Immature natural killer cell (primary cell): Measurements from ENCODE around the gene MYOD1. TPM values are rescaled to one million over a fixed set of nuclear protein-coding genes. Genes with fewer than 3 reads are reported as not detected.

Experiments
- DNase-seq, 3 donors: peaks; one replicate each; pipeline ENCODE4 v3.0.0; 2022; ENCODE audit warnings: mixed read lengths in 1 of 3
- H3K27ac Mint-ChIP-seq, 6 donors: one replicate each; pipeline ENCODE4 v1.8.0; 2020; ENCODE audit warnings: mixed read lengths in 6 of 6, mild to moderate bottlenecking in 5 of 6, inconsistent platforms in 4 of 6, moderate library complexity in 3 of 6
- H3K27me3 Mint-ChIP-seq, 3 donors: one replicate each; pipeline ENCODE4 v1.8.0; 2020 to 2021; ENCODE audit warnings: low read depth in 3 of 3, mild to moderate bottlenecking in 3 of 3, mixed read lengths in 3 of 3, moderate library complexity in 3 of 3, inconsistent platforms in 1 of 3
- H3K36me3 Mint-ChIP-seq, 3 donors: one replicate each; pipeline ENCODE4 v1.8.0; 2020; ENCODE audit warnings: mixed read lengths in 3 of 3, inconsistent platforms in 2 of 3, mild to moderate bottlenecking in 2 of 3
- H3K4me1 Mint-ChIP-seq, 2 donors: one replicate each; pipeline ENCODE4 v1.8.0; 2020; ENCODE audit warnings: inconsistent platforms in 2 of 2, mild to moderate bottlenecking in 2 of 2, mixed read lengths in 2 of 2, moderate library complexity in 1 of 2
- H3K4me3 Mint-ChIP-seq, 5 donors: one replicate each; pipeline ENCODE4 v1.8.0; 2020; ENCODE audit warnings: mild to moderate bottlenecking in 5 of 5, mixed read lengths in 5 of 5, inconsistent platforms in 3 of 5, moderate library complexity in 3 of 5
- H3K9me3 Mint-ChIP-seq, 6 donors: one replicate each; pipeline ENCODE4 v1.8.0; 2020; ENCODE audit warnings: mild to moderate bottlenecking in 6 of 6, mixed read lengths in 6 of 6, inconsistent platforms in 4 of 6, moderate library complexity in 3 of 6
- polyA plus RNA-seq, 3 donors: library from polyadenylated mRNA; unstranded; fragments of 300-500 nt; fragmentation: Illumina TruSeq; gene quantifications; one replicate each; pipeline ENCODE4 v1.2.3, GENCODE V29; 2021

MYOD1 gene
- polyA plus RNA-seq, 3 donors from 2014 or later, result not detected

DNA sequence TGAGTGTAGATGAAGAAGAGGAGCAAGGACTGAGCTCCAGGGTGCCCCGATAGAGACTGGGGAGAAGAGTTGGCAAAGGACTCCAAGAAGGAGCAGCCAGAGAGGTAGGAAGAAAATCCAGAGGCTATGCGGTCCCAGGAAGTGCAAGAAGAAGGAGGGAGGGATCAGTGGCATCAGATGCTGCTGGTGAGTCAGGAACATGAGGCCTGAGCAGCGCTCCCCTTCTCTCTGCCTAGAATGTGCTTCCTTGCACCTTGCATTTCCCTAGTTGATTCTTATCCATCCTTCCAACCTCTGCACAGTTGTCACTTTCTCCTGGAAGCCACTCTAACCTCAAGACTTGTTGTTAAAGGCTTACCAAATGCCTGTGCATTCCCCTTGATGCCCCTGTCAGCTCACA is 36.5 kb downstream of the MYOD1 start:
- no peaks in the 10 kb centered on the region for H3K9me3 Mint-ChIP-seq
- no peak for DNase-seq
- H3K27me3 Mint-ChIP-seq, result peaks cover 3 to 5% (median 4%) of the 10 kb centered on the region in 3 donors
- no peak overlapping the region for H3K27ac Mint-ChIP-seq
- no peak overlapping the region for H3K4me3 Mint-ChIP-seq
- no peaks in the 10 kb centered on the region for H3K4me1 Mint-ChIP-seq
- H3K36me3 Mint-ChIP-seq, result no peaks in the 10 kb centered on the region

GRCh38 chr11:17760102-17761029 is 41.0 kb downstream of the MYOD1 start:
- Mint-ChIP-seq H3K9me3 (no peaks in the 10 kb centered on the region), H3K4me3 (no peak overlapping the region), H3K4me1 (no peaks in the 10 kb centered on the region), H3K27me3 (peaks cover 0 to 3% (median under 1%) of the 10 kb centered on the region in 3 donors), H3K36me3 (no peaks in the 10 kb centered on the region), H3K27ac (no peak overlapping the region)
- DNase-seq, result peak in 1 of 3 donors; percentile 9

- no peak overlapping the region for H3K27ac Mint-ChIP-seq
- H3K27me3 Mint-ChIP-seq, result no peaks in the 10 kb centered on the region
- H3K4me3 Mint-ChIP-seq, result no peak overlapping the region
- no peaks in the 10 kb centered on the region for H3K9me3 Mint-ChIP-seq
- H3K4me1 Mint-ChIP-seq, result no peaks in the 10 kb centered on the region
- no peak for DNase-seq
- H3K36me3 Mint-ChIP-seq, result no peaks in the 10 kb centered on the region
Measured at GRCh38 chr11:17762309-17762974, 43.1 kb downstream of the MYOD1 start.

DNA sequence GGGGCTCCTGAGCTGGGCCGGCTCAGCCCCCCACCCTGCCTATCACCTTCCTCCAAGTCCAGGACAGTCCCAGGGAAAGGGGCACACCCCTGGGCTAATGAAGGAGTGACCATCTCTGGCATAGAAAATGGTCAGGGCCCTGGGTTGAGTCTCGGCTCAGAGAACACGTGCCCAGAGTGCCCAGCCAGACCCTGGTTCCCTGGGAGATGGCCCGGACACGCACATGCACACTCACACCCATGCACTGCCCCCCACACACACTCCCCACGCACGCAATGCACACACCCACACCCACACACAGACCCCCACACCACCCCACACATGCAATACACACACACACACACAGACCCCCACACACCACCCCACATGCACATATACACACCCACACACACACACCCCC is 43.9 kb downstream of the MYOD1 start:
- H3K27me3 Mint-ChIP-seq, result no peaks in the 10 kb centered on the region
- no peaks in the 10 kb centered on the region for H3K9me3 Mint-ChIP-seq
- H3K27ac Mint-ChIP-seq, result no peak overlapping the region
- DNase-seq, result no peak
- no peaks in the 10 kb centered on the region for H3K4me1 Mint-ChIP-seq
- no peak overlapping the region for H3K4me3 Mint-ChIP-seq
- no peaks in the 10 kb centered on the region for H3K36me3 Mint-ChIP-seq

DNA sequence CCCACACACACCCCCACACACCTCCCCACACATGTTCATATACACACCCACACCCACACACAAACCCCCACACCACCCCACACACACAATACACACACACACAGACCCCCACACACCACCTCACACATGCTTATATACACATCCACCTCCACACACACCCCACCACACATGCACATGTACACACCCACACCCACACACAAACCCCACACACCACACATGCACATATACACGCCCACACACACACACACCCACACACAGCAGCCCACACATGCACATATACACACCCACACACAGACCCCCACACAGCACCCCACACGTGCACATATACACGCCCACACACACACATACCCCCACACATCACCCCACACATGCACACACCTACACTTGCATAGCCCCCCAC is 44.3 kb downstream of the MYOD1 start:
- H3K36me3 Mint-ChIP-seq, result no peaks in the 10 kb centered on the region
- no peaks in the 10 kb centered on the region for H3K4me1 Mint-ChIP-seq
- no peak overlapping the region for H3K4me3 Mint-ChIP-seq
- H3K27ac Mint-ChIP-seq, result no peak overlapping the region
- H3K27me3 Mint-ChIP-seq, result no peaks in the 10 kb centered on the region
- no peaks in the 10 kb centered on the region for H3K9me3 Mint-ChIP-seq
- DNase-seq, result no peak

DNA sequence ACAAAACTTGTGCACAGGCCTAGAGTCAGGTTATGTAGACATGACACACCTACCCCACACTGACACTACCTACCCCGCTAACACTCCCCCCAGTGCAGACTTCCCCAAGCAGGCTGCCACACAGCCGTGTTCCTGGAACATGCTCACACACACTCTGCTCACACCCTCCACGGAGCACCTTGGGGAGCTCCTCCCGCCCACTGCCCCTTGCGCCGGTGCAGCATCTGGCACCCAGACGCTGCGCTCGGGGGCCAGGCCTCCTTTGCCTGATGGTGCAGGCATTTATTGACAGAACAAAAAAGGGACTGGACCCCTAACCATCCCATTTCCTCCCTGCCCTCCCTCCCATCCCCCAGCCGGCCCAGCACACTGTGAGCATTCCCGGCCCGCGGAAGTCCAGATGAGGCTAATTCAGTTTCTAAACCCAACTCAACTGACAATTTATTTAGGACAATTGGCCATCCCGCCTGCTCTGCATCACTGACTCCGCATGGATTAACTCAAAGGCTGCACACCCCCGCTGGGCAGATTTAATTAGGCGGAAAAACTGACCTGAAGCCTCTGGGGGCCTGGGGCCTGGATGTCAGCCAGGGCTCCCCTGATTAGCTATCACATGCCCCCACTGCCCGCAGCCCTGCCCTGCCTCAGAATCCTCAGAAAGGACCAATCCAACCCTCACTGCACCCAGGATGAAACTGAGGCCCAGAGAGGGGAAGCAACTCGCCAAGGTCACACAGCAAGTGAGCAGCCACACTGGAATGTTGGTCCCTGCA is 45.3 kb downstream of the MYOD1 start:
- H3K9me3 Mint-ChIP-seq, result no peaks in the 10 kb centered on the region
- H3K27ac Mint-ChIP-seq, result no peak overlapping the region
- H3K4me3 Mint-ChIP-seq, result no peak overlapping the region
- no peaks in the 10 kb centered on the region for H3K27me3 Mint-ChIP-seq
- DNase-seq, result no peak
- no peaks in the 10 kb centered on the region for H3K36me3 Mint-ChIP-seq
- H3K4me1 Mint-ChIP-seq, result no peaks in the 10 kb centered on the region

GRCh38 chr11:17765356-17766072 is 46.1 kb downstream of the MYOD1 start:
- Mint-ChIP-seq H3K36me3 (no peaks in the 10 kb centered on the region), H3K9me3 (no peaks in the 10 kb centered on the region), H3K4me1 (no peaks in the 10 kb centered on the region), H3K27ac (no peak overlapping the region), H3K4me3 (no peak overlapping the region), H3K27me3 (peaks cover 0 to 1% (median 0%) of the 10 kb centered on the region in 3 donors)
- DNase-seq, result no peak

- no peak overlapping the region for H3K27ac Mint-ChIP-seq
- no peak overlapping the region for H3K4me3 Mint-ChIP-seq
- H3K27me3 Mint-ChIP-seq, result peaks cover 0 to 1% (median 0%) of the 10 kb centered on the region in 3 donors
- H3K36me3 Mint-ChIP-seq, result no peaks in the 10 kb centered on the region
- DNase-seq, result no peak
- no peaks in the 10 kb centered on the region for H3K9me3 Mint-ChIP-seq
- no peaks in the 10 kb centered on the region for H3K4me1 Mint-ChIP-seq
Measured at GRCh38 chr11:17766073-17766359, 46.6 kb downstream of the MYOD1 start.

DNA sequence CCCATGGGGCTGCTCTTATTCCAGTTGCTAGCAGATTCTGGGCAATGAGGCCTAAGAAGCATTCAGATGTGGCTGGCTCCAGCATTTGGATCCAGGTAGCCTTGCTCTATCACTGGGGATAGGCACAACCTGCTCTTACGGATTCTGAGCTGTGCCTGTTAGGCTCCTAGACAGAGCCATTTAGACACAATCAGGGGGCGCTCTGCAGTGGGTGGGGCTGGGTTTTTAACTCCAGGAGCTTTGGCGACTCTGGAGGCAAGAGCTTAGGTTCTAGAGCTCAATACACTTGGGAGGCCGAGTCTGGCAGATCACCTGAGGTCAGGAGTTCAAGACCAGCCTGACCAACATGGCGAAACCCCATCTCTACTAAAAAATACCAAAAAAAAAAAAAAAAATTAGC is 47.2 kb downstream of the MYOD1 start:
- H3K4me1 Mint-ChIP-seq, result no peaks in the 10 kb centered on the region
- no peak for DNase-seq
- peaks cover 0 to 1% (median 0%) of the 10 kb centered on the region in 3 donors for H3K27me3 Mint-ChIP-seq
- H3K4me3 Mint-ChIP-seq, result no peak overlapping the region
- H3K36me3 Mint-ChIP-seq, result no peaks in the 10 kb centered on the region
- no peaks in the 10 kb centered on the region for H3K9me3 Mint-ChIP-seq
- H3K27ac Mint-ChIP-seq, result no peak overlapping the region

DNA sequence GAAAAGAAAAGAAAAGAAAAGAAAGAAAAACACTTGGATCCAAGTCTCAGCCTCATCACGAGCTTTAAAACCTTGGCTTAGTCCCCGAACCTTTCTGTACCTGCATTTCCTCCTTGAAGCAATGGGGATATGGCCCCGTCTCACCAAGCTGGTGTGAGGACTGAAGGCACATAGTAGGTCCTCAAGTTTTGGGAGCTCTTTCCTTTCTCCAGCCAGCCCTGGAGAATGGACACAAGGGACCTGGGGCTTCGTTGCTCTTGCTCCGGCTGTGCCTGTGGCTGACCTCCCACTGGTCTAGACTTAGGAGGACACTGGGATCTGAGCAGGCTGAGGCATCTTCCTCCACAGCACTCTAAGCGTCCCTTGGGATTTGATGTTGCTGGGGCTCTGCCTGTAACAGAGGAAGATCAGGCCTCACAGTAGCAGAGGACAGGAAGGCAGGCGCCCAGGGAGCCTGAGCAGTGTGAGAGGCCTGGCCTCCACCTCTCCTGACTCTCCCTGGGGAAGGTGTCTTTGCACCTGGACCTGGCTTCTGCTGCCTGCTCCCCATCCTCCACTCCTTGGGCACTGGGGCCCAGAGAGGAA is 48.0 kb downstream of the MYOD1 start:
- DNase-seq, result no peak
- Mint-ChIP-seq H3K27ac (no peak overlapping the region), H3K4me3 (no peak overlapping the region), H3K36me3 (no peaks in the 10 kb centered on the region), H3K4me1 (no peaks in the 10 kb centered on the region), H3K27me3 (peaks cover 0 to 1% (median 0%) of the 10 kb centered on the region in 3 donors), H3K9me3 (no peaks in the 10 kb centered on the region)

DNA sequence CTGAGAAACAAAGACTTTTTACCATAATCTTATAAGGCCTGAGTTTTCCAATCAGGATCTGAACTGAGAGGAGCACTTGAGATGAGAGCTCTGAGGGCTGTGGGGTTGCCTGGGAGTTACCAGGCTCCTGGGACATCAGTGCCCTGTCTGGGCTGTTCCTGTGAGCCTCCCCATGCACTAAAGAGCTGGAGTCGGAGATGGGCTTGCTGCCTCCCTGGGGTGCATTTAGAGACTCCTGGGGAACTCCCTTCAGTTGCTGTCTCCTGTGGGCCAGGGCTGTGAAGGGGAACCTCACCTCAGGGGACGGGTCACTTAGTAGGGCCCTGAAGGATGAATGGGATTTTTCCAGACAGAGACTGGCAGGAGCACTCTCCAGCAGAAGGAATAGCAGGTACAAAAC is 48.5 kb downstream of the MYOD1 start:
- Mint-ChIP-seq H3K4me3 (no peak overlapping the region), H3K9me3 (no peaks in the 10 kb centered on the region), H3K27me3 (peaks cover 0 to 1% (median 0%) of the 10 kb centered on the region in 3 donors), H3K36me3 (no peaks in the 10 kb centered on the region), H3K4me1 (no peaks in the 10 kb centered on the region), H3K27ac (no peak overlapping the region)
- DNase-seq, result no peak

DNA sequence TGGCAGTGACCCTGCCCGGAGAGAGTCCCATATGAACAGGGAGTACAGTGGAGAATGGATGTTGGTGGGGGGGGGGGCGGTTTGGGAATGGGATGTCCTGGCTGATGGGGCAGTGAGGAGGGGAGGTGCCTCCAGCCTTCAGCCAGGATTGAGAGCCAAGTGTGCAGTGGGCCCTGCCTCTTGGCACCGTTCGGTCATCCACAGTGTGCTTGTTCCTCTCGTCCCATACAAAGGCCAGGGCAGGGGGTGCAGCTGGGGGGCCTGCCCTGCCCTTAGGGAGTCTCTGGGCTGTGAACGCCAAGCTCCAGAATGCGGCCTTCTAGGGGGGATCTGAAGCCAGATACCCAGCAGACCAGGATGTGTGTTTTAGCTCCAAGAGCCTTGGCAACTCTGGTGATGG is 49.2 kb downstream of the MYOD1 start:
- Mint-ChIP-seq H3K4me3 (no peak overlapping the region), H3K36me3 (no peaks in the 10 kb centered on the region), H3K4me1 (no peaks in the 10 kb centered on the region), H3K27me3 (peaks cover 0 to 1% (median 0%) of the 10 kb centered on the region in 3 donors), H3K27ac (no peak overlapping the region), H3K9me3 (no peaks in the 10 kb centered on the region)
- no peak for DNase-seq

- Mint-ChIP-seq H3K4me3 (no peak overlapping the region), H3K36me3 (no peaks in the 10 kb centered on the region), H3K27me3 (peaks cover 0 to 3% (median 0%) of the 10 kb centered on the region in 3 donors), H3K9me3 (no peaks in the 10 kb centered on the region), H3K27ac (no peak overlapping the region), H3K4me1 (no peaks in the 10 kb centered on the region)
- no peak for DNase-seq
Measured at GRCh38 chr11:17769218-17769617, 49.8 kb downstream of the MYOD1 start.
